ENCODE data around the gene FBXL19.

FBXL19 gene

GRCh38 chr16:30980434-30980833 lies 57.1 kb downstream of the FBXL19 start:
- H3K27ac ChIP-seq (ENCODE audit: low read depth, low read length) = no peak overlapping the region
- H3K36me3 ChIP-seq (ENCODE audit: control insufficient read depth, low read length) = peaks cover 79% of the 10 kb centered on the region
- H4K20me1 ChIP-seq (ENCODE audit: control insufficient read depth, insufficient read depth, low read depth, low read length) = no peaks in the 10 kb centered on the region
- H3F3A ChIP-seq (ENCODE audit: control insufficient read depth, insufficient read depth) = no peaks in the 10 kb centered on the region
- H3K4me3 ChIP-seq (ENCODE audit: low read length) = no peak overlapping the region
- no peaks in the 10 kb centered on the region for H3K9me2 ChIP-seq (replicated peaks; ENCODE audit: control insufficient read depth, low read length)
- no peaks in the 10 kb centered on the region for H3K27me3 ChIP-seq (ENCODE audit: control insufficient read depth, low read length)
- no peaks in the 10 kb centered on the region for H3K79me2 ChIP-seq (ENCODE audit: control insufficient read depth, low read length)
- H3K4me2 ChIP-seq (ENCODE audit: low read length) = no peak overlapping the region
- no peaks in the 10 kb centered on the region; the same call in 1 of the 2 replicates for H3K4me1 ChIP-seq (ENCODE audit: control insufficient read depth, low read length)
- TF ChIP-seq CTCF (IDR thresholded peaks at IDR 0.05; ENCODE audit: low read depth, low read length, poor library complexity, severe bottlenecking) = no peak
- TF ChIP-seq EZH2phosphoT487 (IDR thresholded peaks at IDR 0.05; ENCODE audit: borderline replicate concordance, low read length) = no peak
- H3K9me3 ChIP-seq (ENCODE audit: control insufficient read depth, insufficient read depth, low read length) = no peaks in the 10 kb centered on the region

DNA sequence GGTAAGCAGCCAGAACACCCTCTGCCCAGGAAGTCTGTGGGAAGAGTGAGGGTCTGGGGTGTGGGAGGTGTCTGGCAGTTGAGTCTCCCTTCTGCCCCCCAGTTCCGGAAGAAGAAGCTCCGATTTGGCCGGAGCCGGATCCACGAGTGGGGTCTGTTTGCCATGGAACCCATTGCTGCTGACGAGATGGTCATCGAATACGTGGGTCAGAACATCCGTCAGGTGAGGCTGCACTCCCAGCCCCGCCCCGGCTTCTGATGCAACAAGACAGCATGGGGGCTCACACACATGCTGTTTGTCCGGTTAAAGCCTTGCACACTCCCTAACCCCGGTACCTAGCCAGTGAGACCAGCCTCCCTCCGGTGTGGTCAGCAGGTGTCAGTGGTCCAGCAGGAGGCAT lies 57.6 kb downstream of the FBXL19 start:
- Histone ChIP-seq H3K9me2 (replicated peaks; ENCODE audit: control insufficient read depth, low read length) (no peaks in the 10 kb centered on the region), H3K27me3 (ENCODE audit: control insufficient read depth, low read length) (no peaks in the 10 kb centered on the region), H3K79me2 (ENCODE audit: control insufficient read depth, low read length) (no peaks in the 10 kb centered on the region), H3K27ac (ENCODE audit: low read depth, low read length) (no peak overlapping the region), H3K9me3 (ENCODE audit: control insufficient read depth, insufficient read depth, low read length) (no peaks in the 10 kb centered on the region), H3K4me3 (ENCODE audit: low read length) (no peak overlapping the region), H3K4me1 (ENCODE audit: control insufficient read depth, low read length) (no peaks in the 10 kb centered on the region; the same call in 1 of the 2 replicates), H3K36me3 (ENCODE audit: control insufficient read depth, low read length) (peaks cover 79% of the 10 kb centered on the region), H3F3A (ENCODE audit: control insufficient read depth, insufficient read depth) (no peaks in the 10 kb centered on the region), H4K20me1 (ENCODE audit: control insufficient read depth, insufficient read depth, low read depth, low read length) (no peaks in the 10 kb centered on the region), H3K4me2 (ENCODE audit: low read length) (no peak overlapping the region)
- TF ChIP-seq CTCF (IDR thresholded peaks at IDR 0.05; ENCODE audit: low read depth, low read length, poor library complexity, severe bottlenecking) = no peak
- TF ChIP-seq EZH2phosphoT487 (IDR thresholded peaks at IDR 0.05; ENCODE audit: borderline replicate concordance, low read length) = no peak

- H3K27me3 ChIP-seq (ENCODE audit: control insufficient read depth, low read length) = no peaks in the 10 kb centered on the region
- no peaks in the 10 kb centered on the region for H3K79me2 ChIP-seq (ENCODE audit: control insufficient read depth, low read length)
- H3K36me3 ChIP-seq (ENCODE audit: control insufficient read depth, low read length) = peaks cover 65% of the 10 kb centered on the region
- H4K20me1 ChIP-seq (ENCODE audit: control insufficient read depth, insufficient read depth, low read depth, low read length) = no peaks in the 10 kb centered on the region
- H3K4me1 ChIP-seq (ENCODE audit: control insufficient read depth, low read length) = no peaks in the 10 kb centered on the region; the same call in 1 of the 2 replicates
- no peaks in the 10 kb centered on the region for H3K9me3 ChIP-seq (ENCODE audit: control insufficient read depth, insufficient read depth, low read length)
- no peak overlapping the region for H3K4me3 ChIP-seq (ENCODE audit: low read length)
- H3K9me2 ChIP-seq (replicated peaks; ENCODE audit: control insufficient read depth, low read length) = no peaks in the 10 kb centered on the region
- TF ChIP-seq CTCF (IDR thresholded peaks at IDR 0.05; ENCODE audit: low read depth, low read length, poor library complexity, severe bottlenecking) = no peak
- no peak for TF ChIP-seq EZH2phosphoT487 (IDR thresholded peaks at IDR 0.05; ENCODE audit: borderline replicate concordance, low read length)
- H3F3A ChIP-seq (ENCODE audit: control insufficient read depth, insufficient read depth) = no peaks in the 10 kb centered on the region
- no peak overlapping the region for H3K27ac ChIP-seq (ENCODE audit: low read depth, low read length)
- no peak overlapping the region for H3K4me2 ChIP-seq (ENCODE audit: low read length)
These were observed 59.3 kb downstream of the FBXL19 start for GRCh38 chr16:30982548-30983288.

Measured in DOHH2 (cell line).